ENCODE results near the gene BBS4. TPM values are rescaled to one million over a fixed set of nuclear protein-coding genes. Genes with fewer than 3 reads are reported as not detected.
A peak's percentile ranks its signal among the peaks of the same experiment; 100 is the strongest.
"Not testable (repeated sequence)": the region's sequence is repeated elsewhere in the genome, so short reads cannot be mapped to it uniquely, and the experiment has no call there.

The BBS4 gene
- total RNA-seq, 2 donors from 2014 or later = 8.1 to 10.9 TPM

DNA sequence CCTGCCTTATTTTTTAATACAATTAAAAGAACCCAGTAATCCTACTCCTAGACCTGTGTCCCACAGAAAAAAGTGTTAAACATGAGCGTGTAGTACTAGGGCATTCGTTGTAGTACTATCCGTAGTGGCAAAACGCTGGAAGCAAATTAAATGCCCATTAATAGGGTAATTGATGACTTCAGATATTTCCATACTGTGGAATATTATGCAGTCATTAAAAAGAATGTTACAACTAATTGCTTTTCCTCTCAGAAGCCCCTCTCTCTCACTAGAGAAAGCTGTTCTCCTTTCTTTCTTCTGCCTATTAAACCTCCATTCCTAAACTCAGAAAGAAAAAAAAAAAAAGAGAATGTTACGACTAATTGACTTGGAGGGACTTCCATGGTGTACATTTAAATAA is 2.7 kb downstream of the BBS4 start:
- intact Hi-C loops (cut with DNase I) = no loop called here
- no peak for DNase-seq
- no peak for ATAC-seq

DNA sequence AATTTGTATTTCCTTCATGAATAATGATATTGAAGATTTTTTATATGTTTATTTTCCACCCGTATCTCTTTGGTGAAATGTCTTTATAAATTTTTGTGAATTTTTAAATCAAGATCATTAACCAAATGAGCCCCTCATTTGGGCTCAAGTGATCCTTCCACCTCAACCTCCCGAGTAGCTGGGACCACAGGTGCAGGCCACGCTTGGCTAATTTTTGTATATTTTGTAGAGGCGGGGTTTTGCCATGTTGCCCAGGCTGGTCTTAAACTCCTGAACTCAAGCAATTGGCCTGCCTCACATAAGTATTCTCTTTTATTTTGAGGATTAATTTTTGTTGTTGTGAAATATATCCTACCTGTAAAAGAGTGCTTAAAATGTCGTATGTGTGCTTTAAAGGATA is 4.9 kb downstream of the BBS4 start:
- intact Hi-C loops (cut with DNase I) = no loop called here
- ATAC-seq (no peak), DNase-seq (no peak)

DNA sequence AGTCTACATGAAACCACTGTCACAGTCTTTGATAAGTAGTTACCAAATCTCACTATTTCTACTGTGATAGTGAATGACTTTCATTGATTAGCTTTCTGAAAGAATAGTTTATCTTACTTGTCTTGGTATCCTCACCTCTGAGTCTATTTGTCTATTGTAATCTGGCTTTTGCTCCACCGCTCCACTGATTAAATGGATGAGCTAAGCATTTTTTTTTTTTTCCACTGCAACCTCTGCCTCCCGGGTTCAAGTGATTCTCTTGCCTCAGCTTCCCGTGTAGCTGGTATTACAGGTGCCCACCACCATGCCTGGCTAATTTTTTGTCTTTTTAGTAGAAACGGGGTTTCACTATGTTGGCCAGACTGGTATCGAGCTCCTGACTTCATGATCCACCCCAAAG is 12.9 kb downstream of the BBS4 start:
- intact Hi-C loops (cut with DNase I) = no loop called here
- DNase-seq (no peak), ATAC-seq (no peak)

DNA sequence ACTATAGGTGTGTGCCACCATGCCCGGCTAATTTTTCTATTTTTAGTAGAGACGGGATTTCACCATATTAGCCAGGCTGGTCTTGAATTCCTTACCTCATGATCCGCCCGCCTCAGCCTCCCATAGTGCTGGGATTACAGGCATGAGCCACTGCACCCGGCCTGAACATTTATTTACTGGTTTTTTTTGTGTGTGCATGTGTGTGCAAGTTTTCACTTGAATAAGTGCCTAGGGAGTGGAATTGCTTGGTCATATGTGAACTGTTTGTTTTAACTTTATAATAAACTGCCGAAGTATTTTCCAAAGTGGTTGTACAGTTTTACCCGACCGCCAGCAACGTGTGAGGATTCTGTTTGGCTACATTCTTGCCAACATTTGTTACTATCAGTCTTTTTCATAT is 14.1 kb downstream of the BBS4 start:
- no peak for DNase-seq
- no peak for ATAC-seq
- intact Hi-C loops (cut with DNase I) = no loop called here

DNA sequence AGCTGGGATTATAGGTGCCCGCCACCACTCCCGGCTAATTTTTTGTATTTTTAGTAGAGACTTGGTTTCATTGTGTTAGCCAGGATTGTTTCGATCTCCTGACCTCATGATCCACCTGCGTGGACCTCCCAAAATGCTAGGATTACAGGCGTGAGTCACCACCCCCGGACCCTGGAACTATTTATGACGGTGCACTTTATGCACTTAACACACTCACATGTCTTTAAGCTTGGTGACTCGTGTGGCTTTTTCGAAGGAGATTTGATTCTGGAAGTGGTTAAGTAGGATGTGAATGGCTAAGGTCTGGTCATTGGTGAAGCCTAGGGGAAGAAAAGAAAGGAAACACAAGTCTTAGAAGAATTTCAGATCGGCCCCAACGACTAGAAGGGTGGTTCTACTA is 20.3 kb downstream of the BBS4 start:
- intact Hi-C loops (cut with DNase I) = no loop called here
- no peak for DNase-seq
- ATAC-seq = no peak

DNA sequence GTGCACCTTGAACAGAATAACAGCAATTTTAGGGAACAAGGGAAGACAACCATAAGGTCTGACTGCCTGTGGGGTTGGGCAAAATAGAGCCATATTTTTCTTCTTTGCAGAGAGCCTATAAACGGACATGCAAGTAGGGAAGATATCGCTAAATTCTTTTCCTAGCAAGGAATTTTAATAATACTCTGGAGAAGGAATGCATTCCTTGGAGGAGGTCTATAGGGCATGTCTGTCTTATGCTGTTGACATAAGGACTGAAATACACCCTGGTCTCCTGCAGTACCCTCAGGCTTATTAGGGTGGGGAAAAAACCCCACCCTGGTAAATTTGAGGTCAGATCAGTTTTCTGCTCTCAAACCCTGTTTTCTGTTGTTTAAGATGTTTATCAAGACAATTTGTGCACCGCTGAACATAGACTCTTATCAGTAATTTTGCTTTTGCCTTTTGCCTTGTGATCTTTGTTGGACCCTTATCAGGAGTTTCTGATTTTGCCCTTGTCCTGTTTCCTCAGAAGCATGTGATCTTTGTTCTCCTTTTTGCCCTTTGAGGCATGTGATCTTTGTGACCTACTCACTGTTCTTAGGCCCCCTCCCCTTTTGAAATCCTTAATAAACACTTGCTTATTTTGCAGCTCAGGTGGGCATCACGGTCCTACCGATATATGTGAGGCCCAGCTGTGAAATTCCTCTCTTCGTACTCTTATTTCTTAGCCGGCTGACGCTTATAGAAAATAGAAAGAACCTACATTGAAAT is 22.7 kb downstream of the BBS4 start:
- ATAC-seq; intact Hi-C loops (cut with DNase I); DNase-seq: not testable (repeated sequence)

DNA sequence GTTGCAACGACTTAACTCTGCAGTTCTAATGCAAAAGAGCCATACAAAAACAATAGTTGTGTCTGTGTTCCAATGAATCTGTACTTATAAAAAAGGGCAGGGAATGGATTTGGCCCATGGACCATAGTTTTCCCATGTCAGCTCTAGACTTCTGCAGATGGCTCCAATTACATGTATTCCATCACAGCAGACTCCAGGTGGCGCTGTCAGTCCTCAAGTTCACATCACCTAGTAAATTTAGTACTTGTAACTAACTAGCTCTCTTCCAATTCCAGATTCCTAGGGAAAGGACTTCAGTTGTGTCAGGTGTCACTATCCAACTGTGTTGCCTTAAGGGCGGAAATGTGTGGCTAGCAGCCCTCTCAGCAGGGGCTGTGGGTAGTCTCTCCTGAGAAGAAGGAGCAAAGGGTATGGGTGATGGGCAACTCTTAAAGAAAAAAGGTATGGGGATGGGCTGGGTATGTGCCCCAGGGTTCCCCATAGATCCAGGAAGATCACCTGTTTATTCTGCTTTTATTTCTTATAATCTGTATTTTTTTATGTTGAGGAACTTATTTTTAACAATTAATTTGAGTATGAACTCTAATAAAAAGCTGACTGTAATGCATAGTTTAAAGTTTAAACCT is 36.2 kb downstream of the BBS4 start:
- intact Hi-C loops (cut with DNase I) = loop anchor here in 1 of 2 donors (10.0 kb wide), 2 partner anchors 363 to 553 kb away; no protein-coding TSS in a partner anchor
- DNase-seq (peak; percentile 53), ATAC-seq (peak in 1 of 2 donors; percentile 41)

DNA sequence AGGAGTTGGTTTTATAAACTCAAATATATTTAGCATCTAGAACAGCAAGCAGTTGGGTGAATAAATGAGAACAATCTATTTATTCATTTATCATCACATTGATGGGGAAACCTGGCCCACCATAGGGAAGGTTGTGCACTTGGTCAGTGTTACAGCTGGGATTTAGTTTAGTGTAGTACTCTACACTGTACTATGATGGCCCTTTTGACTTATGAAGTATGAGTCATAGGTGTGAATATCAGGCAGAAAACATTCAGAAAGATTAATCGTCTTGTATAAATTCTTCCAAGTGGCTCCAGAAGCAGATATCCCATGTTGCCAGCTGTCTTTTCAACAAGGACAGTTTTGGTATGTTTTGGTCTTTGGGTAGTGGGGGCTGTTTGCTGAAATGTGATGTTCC is 38.0 kb downstream of the BBS4 start:
- intact Hi-C loops (cut with DNase I) = loop anchor here in 1 of 2 donors (10.0 kb wide), 2 partner anchors 361 to 551 kb away; no protein-coding TSS in a partner anchor
- no peak for DNase-seq
- no peak for ATAC-seq

DNA sequence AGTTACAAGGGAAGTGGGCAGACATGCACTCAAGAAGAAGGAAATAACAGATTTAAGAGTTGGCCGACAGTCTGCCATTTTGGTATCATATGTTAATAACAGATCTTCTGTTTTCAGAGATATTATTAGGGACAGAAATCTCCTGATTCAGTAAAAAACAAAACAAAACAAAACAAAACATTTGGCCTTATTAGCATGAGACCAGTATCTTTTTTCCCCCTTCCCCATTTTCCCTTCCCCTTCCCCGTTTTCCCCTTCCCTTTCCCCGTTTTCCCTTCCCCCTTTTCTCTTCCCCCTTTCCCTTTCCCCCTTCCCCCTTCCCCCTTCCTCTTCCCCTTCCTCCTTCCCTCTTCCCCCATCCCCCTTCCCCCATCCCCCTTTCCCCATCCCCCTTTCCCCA is 39.4 kb downstream of the BBS4 start:
- ATAC-seq (no peak), DNase-seq (no peak)
- intact Hi-C loops (cut with DNase I) = loop anchor here in 1 of 2 donors (10.0 kb wide), 2 partner anchors 359 to 549 kb away; no protein-coding TSS in a partner anchor

DNA sequence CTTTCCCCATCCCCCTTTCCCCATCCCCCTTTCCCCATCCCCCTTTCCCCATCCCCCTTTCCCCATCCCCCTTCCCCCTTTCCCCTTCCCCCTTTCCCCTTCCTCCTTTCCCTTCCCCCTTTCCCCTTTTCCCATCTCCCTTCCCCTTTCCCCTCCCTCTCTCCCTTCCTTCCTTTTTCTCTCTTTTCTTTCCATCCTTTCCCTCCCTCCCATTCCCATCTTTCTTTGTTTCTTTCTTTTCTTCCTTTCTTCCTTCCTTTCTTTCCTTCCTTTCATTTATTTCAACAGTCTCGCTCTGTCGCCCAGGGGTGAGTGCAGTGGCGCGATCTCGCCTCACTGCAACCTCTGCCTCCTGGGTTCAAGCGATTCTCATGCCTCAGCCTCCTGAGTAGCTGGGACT is 39.8 kb downstream of the BBS4 start:
- intact Hi-C loops (cut with DNase I) = loop anchor here in 1 of 2 donors (10.0 kb wide), 2 partner anchors 359 to 549 kb away; no protein-coding TSS in a partner anchor
- ATAC-seq, DNase-seq: not testable (repeated sequence)

DNA sequence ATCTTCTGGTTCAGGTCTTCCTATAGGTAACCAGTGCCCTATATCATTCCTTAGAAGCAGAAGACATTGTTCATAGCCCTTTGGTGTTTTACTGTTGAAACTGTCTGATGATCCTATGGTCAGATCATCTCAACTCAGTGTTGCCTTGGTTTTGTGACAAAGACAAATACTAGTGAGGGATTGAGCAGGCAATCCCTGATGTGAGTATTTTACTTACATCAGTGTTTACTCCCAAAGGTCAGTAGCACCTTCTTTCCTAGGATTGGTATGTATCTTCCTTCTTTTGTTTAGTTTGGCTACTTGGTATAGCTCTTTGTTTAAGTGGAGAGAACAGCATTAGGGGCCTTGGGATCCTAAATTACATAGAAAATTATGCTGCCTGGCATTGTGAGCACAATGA is 41.1 kb downstream of the BBS4 start:
- DNase-seq (no peak), ATAC-seq (no peak)
- intact Hi-C loops (cut with DNase I) = loop anchor here in 1 of 2 donors (10.0 kb wide), 2 partner anchors 358 to 548 kb away; no protein-coding TSS in a partner anchor

DNA sequence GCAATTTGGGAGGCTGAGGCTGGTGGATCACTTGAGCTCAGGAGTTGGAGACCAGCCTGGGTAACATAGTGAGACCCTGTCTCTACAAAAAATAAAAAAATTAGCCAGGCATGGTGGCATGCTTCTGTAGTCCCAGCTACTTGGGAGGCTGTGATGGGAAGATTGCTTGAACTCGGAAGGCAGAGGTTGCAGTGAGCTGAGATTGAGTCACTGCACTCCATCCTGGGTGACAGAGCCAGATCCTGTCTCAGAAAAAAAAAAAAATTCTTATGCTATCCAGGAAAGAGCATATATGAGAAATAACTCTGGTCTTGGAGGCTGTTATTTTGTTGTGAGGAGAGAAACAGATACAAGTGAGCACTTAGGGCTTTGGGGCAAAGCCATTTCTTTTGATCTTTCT is 42.2 kb downstream of the BBS4 start:
- ATAC-seq, DNase-seq: not testable (repeated sequence)
- intact Hi-C loops (cut with DNase I) = loop anchor here in 1 of 2 donors (10.0 kb wide), 2 partner anchors 357 to 547 kb away; no protein-coding TSS in a partner anchor

DNA sequence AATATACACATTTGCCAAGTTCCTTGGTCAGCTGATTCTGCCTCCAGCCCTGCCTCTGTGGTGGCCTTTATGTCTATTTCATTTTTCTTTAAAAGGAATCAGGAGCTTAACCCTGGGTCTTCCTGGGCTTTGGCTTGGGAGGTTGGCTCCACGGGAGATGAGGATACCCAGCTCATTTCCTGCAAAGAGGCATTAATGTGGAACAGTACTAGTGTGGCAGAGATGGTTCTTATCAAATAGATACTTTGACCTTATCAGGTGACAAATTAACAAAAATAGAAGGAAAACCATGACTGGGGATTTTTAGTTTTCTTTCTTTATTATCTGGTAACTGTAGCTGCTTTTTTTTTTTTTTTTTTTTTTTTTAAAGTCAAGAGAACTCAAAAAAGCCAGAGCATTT is 42.8 kb downstream of the BBS4 start:
- DNase-seq (no peak), ATAC-seq (no peak)
- intact Hi-C loops (cut with DNase I) = loop anchor here in 1 of 2 donors (10.0 kb wide), 2 partner anchors 356 to 546 kb away; no protein-coding TSS in a partner anchor

DNA sequence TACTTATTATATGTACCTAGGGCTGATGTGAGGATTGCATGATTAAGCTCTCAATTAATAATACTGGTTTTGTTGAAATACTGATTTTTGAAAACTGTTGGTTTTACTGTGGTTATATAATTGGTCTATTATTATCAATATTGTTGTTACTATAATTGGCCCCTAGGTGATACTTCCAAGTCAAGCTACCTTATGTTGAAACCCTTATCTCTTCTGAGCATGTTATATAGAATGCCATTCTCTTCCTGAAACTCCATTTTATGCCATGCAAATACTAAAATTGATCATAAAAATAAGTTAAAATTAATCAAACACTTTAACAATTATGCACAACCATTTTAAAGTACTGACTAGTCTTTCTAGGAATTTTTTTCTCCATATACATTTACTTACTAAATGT is 46.1 kb downstream of the BBS4 start:
- DNase-seq = no peak
- ATAC-seq = no peak
- intact Hi-C loops (cut with DNase I) = no loop called here

DNA sequence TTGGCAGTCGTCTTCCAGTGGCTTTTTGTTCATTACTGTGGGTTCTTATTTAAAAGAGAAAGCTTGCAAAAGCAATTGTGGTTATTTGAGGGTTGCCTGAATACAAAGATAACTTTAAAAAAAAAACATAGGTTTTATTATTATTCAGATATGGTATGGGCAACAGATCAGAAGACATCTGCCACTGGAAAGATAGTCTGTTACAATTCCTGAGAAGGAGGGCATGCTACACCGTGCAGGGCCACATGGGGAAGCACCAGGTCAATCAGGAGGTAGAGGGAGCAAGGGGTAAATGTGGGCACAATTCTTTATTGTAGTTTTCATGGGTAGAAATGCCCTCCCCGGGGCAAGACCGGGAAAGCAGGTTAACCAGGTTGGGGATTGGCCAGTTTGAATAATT is 46.5 kb downstream of the BBS4 start:
- ATAC-seq = no peak
- intact Hi-C loops (cut with DNase I) = no loop called here
- no peak for DNase-seq

DNA sequence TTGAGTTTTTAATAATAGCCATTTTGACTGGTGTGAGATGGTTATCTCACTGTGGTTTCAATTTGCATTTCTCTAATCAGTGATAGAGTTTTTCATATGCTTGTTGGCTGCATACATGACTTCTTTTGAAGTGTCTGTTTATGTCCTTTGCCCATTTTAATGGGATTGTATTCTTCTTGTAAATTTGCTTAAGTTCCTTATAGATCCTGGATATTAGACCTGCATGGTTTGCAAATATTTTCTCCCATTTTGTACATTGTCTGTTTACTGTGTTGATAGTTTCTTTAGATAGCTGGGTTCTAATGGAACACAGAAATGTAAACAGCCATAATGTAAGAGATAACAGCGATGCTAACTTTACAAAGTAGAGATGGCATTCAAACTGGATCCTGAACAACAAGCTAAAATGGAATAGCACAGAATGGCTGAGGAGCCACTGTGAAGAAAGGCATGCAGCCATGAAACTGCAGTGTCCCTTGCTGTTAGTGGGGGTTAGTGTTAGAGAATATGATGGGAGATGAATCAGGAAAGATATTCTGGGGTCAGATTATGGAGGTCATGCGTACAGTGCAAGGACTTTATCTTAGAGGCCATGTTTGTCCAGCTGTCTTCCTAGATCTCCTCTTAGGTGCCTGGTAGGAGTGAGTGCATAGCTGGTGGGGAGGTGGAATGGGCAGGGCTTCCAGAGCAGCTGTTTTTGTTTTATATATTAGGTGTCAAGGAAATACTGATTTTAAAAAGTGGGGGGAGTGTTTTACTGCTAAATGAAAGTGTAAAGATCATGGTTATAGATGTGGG is 48.1 kb downstream of the BBS4 start:
- intact Hi-C loops (cut with DNase I) = no loop called here
- ATAC-seq = no peak
- no peak for DNase-seq

DNA sequence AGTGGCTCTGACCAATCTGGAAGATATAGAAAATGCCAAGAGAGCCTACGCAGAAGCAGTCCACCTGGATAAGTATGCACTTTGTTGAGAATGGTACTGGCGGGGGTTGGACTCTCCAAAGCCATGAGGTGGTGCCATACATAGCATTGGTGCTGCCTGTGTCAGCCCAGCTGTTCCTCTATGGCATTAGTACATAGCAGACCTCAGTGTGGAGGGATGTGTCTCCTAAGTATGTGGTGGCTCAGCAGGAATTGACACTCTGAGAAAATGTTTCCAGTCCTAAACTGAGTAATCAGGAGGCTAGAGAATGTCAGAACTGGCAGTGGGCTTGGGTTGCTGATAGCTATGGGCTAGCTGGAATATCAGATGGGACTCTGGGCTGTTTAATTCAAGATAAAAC is 49.1 kb downstream of the BBS4 start:
- ATAC-seq (no peak), DNase-seq (no peak)
- intact Hi-C loops (cut with DNase I) = no loop called here

DNA sequence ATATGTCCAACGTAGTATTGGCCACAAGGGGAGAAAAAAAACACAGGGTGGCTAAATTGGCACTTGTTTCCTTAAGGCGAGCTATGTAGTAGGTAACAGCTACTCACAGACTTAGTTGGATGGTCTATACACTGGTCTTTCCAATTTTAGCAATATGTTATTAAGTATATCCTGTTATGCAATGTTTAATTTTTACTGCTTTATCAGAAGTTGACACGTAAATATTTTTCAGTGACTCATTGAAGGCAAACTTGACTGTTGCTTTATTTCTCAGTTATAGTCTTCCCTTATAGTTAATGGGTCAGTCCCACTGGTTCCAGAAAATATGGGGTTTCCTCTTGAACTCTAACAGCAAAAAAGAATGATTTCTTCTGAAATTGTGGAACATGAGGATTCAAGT is 51.1 kb downstream of the BBS4 start:
- no peak for ATAC-seq
- intact Hi-C loops (cut with DNase I) = no loop called here

DNA sequence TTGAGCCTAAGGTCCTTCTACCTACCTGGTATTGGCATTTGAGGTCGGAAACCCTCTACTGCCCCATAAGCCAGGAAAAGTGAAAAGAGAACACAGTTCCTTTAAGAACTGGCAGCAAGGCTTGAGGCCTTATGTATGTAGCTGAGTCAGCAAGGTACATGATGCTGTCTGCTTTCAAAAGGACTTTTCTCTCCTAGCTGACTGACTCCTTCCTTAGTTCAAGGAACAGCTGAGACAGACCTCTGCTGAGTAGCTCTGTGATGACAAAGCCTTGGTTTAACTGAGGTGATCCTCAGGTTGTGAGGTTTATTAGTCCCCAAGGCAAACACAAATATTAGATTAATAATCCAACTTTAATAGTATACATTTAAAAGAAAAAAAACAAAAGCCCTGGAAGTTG is 51.7 kb downstream of the BBS4 start:
- ATAC-seq (no peak), DNase-seq (no peak)
- intact Hi-C loops (cut with DNase I) = no loop called here

More for the DNA sequence above, 51.1 kb downstream of the BBS4 start:
- no peak for DNase-seq

DNA sequence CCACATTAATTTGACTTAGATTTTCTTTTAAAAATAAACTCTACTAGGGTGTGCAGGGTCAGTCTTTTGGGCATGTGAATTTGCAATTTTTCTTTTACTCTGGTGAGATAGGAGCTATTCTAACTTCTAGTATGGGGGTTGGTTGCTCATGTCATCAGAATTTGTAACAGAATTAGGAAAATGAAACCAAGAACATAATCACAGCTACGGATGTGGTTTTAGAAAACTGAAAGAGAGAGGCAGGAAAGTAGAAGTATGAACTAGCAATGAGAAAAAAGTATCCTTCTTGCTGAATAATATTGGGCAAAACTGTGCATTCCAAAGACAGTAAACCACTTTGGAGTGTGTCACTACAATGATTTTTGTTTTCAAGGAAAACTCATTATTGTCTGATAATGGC is 54.2 kb downstream of the BBS4 start:
- no peak for DNase-seq
- no peak for ATAC-seq
- intact Hi-C loops (cut with DNase I) = no loop called here
